K562 (cell line): ENCODE measurements around the gene SP6. TPM values are rescaled to one million over a fixed set of nuclear protein-coding genes. Genes with fewer than 3 reads are reported as not detected.

Experiments used
- ATAC-seq: fragments of 200-7000 bp; cut with Tn5 transposase; 3 replicates; pipeline ENCODE4 v1.9.1; 2020; ENCODE audit warnings: moderate library complexity
- BruUV-seq: library from RNA; stranded (reverse); fragments of 400-500 nt; replicated peaks from 2 replicates; lab custom pipeline; 2021; lab: Mats Ljungman, UMichigan
- CTCF ChIA-PET: fragments of 300-600 bp; formaldehyde crosslinking; extraction: SDS; loops from one replicate; lab custom pipeline; 2021; ENCODE audit warnings: low intra/inter-chr PET ratio; lab: Yijun Ruan, JAX
- POLR2A ChIA-PET: fragments of 300-600, 350-650 bp; sonication (Branson Sonifier 250); formaldehyde crosslinking; extraction: SDS; loops from one replicate; lab custom pipeline; 2021; ENCODE audit warnings: antibody characterized with exemption, inconsistent platforms; lab: Yijun Ruan, JAX
- DNase-seq, 4 experiments: peaks; one replicate each; pipeline versions ENCODE4 v3.0.0 to v3.0.0-alpha.2; 2011 to 2018; ENCODE audit warnings: low spot score in 3 of 4, mixed read lengths in 3 of 4; ENCODE audit errors: extremely low read depth in 1 of 4
- FAIRE-seq: peaks from 2 replicates; lab custom pipeline; 2011; peaks lifted over from hg19 to GRCh38; lab: Jason Lieb, UNC
- H2AFZ ChIP-seq: 2 replicates; pipeline ENCODE4 v1.6.0; 2011; ENCODE audit warnings: low read depth, low read length, control low read depth, inconsistent platforms
- H3K27ac ChIP-seq: fragments of 200-600 bp; 3 replicates; pipeline ENCODE4 v1.8.0; 2011; ENCODE audit warnings: low read depth, mild to moderate bottlenecking, control low read depth, inconsistent platforms, low read length, moderate library complexity, mixed read lengths; ENCODE audit errors: extremely low read depth
- H3K27me3 ChIP-seq, 2 experiments: fragments of 300-600 bp in 1 of 2; 2 replicates in 1 of 2; 3 replicates in 1 of 2; pipeline versions ENCODE4 v1.6.0 to v1.8.0; 2011; ENCODE audit warnings: inconsistent platforms in 2 of 2, low read length in 2 of 2, mild to moderate bottlenecking in 1 of 2, mixed read lengths in 1 of 2, moderate library complexity in 1 of 2; ENCODE audit not compliant: control insufficient read depth in 2 of 2, insufficient read depth in 2 of 2
- H3K36me3 ChIP-seq: fragments of 300-600 bp; 3 replicates; pipeline ENCODE4 v1.8.0; 2011; ENCODE audit warnings: mild to moderate bottlenecking, low read length, inconsistent platforms; ENCODE audit not compliant: control insufficient read depth, insufficient read depth
- H3K4me1 ChIP-seq, 2 experiments: fragments of 200-600 bp in 1 of 2; replicated peaks in 1 of 2; 2 replicates in 1 of 2; 3 replicates in 1 of 2; pipeline versions ENCODE4 v1.5.1 to v1.8.0; 2011; ENCODE audit warnings: inconsistent platforms in 2 of 2, low read length in 2 of 2, mild to moderate bottlenecking in 1 of 2, mixed read lengths in 1 of 2, moderate library complexity in 1 of 2; ENCODE audit not compliant: control insufficient read depth in 2 of 2, insufficient read depth in 2 of 2
- H3K4me2 ChIP-seq: 2 replicates; pipeline ENCODE4 v1.6.1; 2011; ENCODE audit warnings: low read length, control low read depth, inconsistent platforms, mixed read lengths; ENCODE audit not compliant: insufficient read depth
- H3K4me3 ChIP-seq: fragments of 200-600 bp; sonication (generic), shearing (Covaris generic); 2 replicates; pipeline ENCODE4 v1.5.1; 2016; ENCODE audit warnings: control low read depth, inconsistent platforms
- H3K79me2 ChIP-seq: fragments of 200-600 bp; 3 replicates; pipeline ENCODE4 v1.8.0; 2011; ENCODE audit warnings: low read length, inconsistent platforms; ENCODE audit not compliant: control insufficient read depth, insufficient read depth
- H3K9ac ChIP-seq, 2 experiments: 2 replicates each; pipeline versions ENCODE4 v1.6.0 to v1.6.1; 2011; ENCODE audit warnings: low read depth in 2 of 2, low read length in 2 of 2, control low read depth in 1 of 2, inconsistent platforms in 1 of 2, mild to moderate bottlenecking in 1 of 2, mixed read lengths in 1 of 2; ENCODE audit not compliant: insufficient read depth in 1 of 2
- H3K9me1 ChIP-seq: one replicate; pipeline ENCODE4 v1.6.0; 2011; ENCODE audit warnings: inconsistent platforms, mild to moderate bottlenecking, low read length, moderate library complexity; ENCODE audit not compliant: control insufficient read depth, insufficient read depth
- H3K9me3 ChIP-seq: replicated peaks from 2 replicates; pipeline ENCODE4 v1.5.1; 2011; ENCODE audit warnings: low read depth, low read length, inconsistent platforms; ENCODE audit not compliant: control insufficient read depth, insufficient read depth
- H4K20me1 ChIP-seq: replicated peaks from 2 replicates; pipeline ENCODE4 v1.6.1; 2011; ENCODE audit warnings: low read length, inconsistent platforms, mixed read lengths; ENCODE audit not compliant: control insufficient read depth, insufficient read depth
- BRCA1 ChIP-seq, 2 experiments: fragments of 450-650 bp in 1 of 2; sonication (generic) in 1 of 2; formaldehyde crosslinking in 1 of 2; IDR thresholded peaks; 2 replicates each; pipeline versions ENCODE4 v1.5.0 to v1.6.1; 2017 to 2020; ENCODE audit warnings: mild to moderate bottlenecking in 1 of 2, missing genetic modification reagents in 1 of 2
- BRD4 ChIP-seq: fragments of 200-600 bp; sonication (generic); IDR thresholded peaks from 2 replicates; pipeline ENCODE4 v1.6.1; 2017; ENCODE audit warnings: inconsistent platforms
- CCAR2 ChIP-seq: fragments of 200-400 bp; formaldehyde crosslinking; IDR thresholded peaks from 2 replicates; pipeline ENCODE4 v1.6.1; 2017; ENCODE audit warnings: mild to moderate bottlenecking, low read depth, low read length
- CREM ChIP-seq: IDR thresholded peaks from 2 replicates; pipeline ENCODE4 v1.6.1; 2014; ENCODE audit warnings: antibody characterized with exemption, low read depth
- GABPA ChIP-seq: fragments of 200-800 bp; sonication (Bioruptor generic); conservative IDR thresholded peaks from 2 replicates; pipeline ENCODE4 v1.6.1; 2016; ENCODE audit warnings: low read depth, missing genetic modification characterization, missing compliant biosample characterization
- GABPB2 ChIP-seq: fragments of 250-450 bp; sonication (Bioruptor Pico); conservative IDR thresholded peaks from 2 replicates; pipeline ENCODE4 v1.5.1; 2021; ENCODE audit warnings: mild to moderate bottlenecking
- MITF ChIP-seq: IDR thresholded peaks from 2 replicates; pipeline ENCODE4 v1.6.1; 2014; ENCODE audit warnings: antibody characterized with exemption
- MLX ChIP-seq, 2 experiments: fragments of 450-650 bp in 1 of 2; sonication (generic) in 1 of 2; formaldehyde crosslinking; conservative IDR thresholded peaks; 2 replicates each; pipeline versions ENCODE4 v1.4.0 to v1.8.1; 2020 to 2022; ENCODE audit warnings: mild to moderate bottlenecking in 1 of 2, missing genetic modification reagents in 1 of 2
- PML ChIP-seq: IDR thresholded peaks from 2 replicates; pipeline ENCODE4 v1.6.1; 2012; ENCODE audit warnings: low read length, inconsistent platforms
- THRA ChIP-seq: fragments of 450-650 bp; IDR thresholded peaks from 2 replicates; pipeline ENCODE4 v1.6.1; 2017; ENCODE audit warnings: mild to moderate bottlenecking, moderate library complexity
- USF1 ChIP-seq: sonication (generic); formaldehyde crosslinking; IDR thresholded peaks from 2 replicates; pipeline ENCODE4 v1.9.0; 2022; ENCODE audit warnings: mild to moderate bottlenecking, missing genetic modification reagents
- ZNF140 ChIP-seq: fragments of 250-450 bp; sonication (Bioruptor Pico); IDR thresholded peaks from 2 replicates; pipeline ENCODE4 v1.8.0; 2021; ENCODE audit warnings: moderate library complexity, mild to moderate bottlenecking, inconsistent platforms
- ZNF444 ChIP-seq: fragments of 250-450 bp; sonication (Bioruptor Pico); IDR thresholded peaks from 2 replicates; pipeline ENCODE4 v1.4.0; 2020; ENCODE audit warnings: mild to moderate bottlenecking, moderate library complexity
- WGBS: fragments of 100-300 bp; shearing (Covaris generic); methylation state at CpG from one replicate; pipeline ENCODE4 v1.1.6; 2016; ENCODE audit warnings: low coverage, mixed read lengths; ENCODE audit not compliant: insufficient coverage; ENCODE audit errors: missing lambda C conversion rate; 5-methylcytosine and 5-hydroxymethylcytosine counted together
- in situ Hi-C: fragments of 300-500 bp; cut with MboI; formaldehyde crosslinking; loops from 4 replicates; pipeline ENCODE4 v1.15.0; 2018; ENCODE audit warnings: inconsistent platforms, mixed read lengths
- intact Hi-C: fragments of 100-400 bp; cut with micrococcal nuclease; formaldehyde crosslinking; loops from 2 replicates; pipeline ENCODE4 v1.14.2; 2022
- polyA plus RNA-seq, 8 experiments: library from polyadenylated mRNA; depleted of rRNA in 4 of 8; stranded (reverse) in 5 of 8; unstranded in 3 of 8; fragments of >200 nt; fragmentation: Nextera tagmentation in 2 of 8; fragmentation: Illumina TruSeq in 1 of 8; extraction: Ambion mirVana in 2 of 8; extraction: Trizol in 1 of 8; gene quantifications; 2 replicates each; pipeline versions ENCODE4 v1.2.1 to v1.2.3, GENCODE V29; 2011 to 2014; ENCODE audit warnings: inconsistent platforms in 1 of 8, missing spikeins in 1 of 8
- total RNA-seq, 7 experiments: library from RNA; depleted of rRNA in 6 of 7; stranded (reverse); fragments of >200 nt in 6 of 7; fragmentation: Illumina TruSeq in 2 of 7; extraction: Trizol in 2 of 7; gene quantifications; 2 replicates each; pipeline versions ENCODE4 v1.2.1 to v1.2.3, GENCODE V29; 2011 to 2021; ENCODE audit warnings: low replicate concordance in 1 of 7

The SP6 gene
- total and polyA plus RNA-seq, 9 of the 15 experiments (the other 6 are each of a cell fraction or from before 2014, with no cell fraction given), result 0.11 to 7.9 (median 2.2) TPM

GRCh38 chr17:47857551-47858455, 6.8 kb upstream of the SP6 start:
- Histone ChIP-seq H3K4me2 (no peak overlapping the region), H3K79me2 (no peaks in the 10 kb centered on the region), H3K9me1 (no peaks in the 10 kb centered on the region), H4K20me1 (no peaks in the 10 kb centered on the region), H3K27me3 (peaks cover 0 to 2% of the 10 kb centered on the region in 2 experiments; a peak in 1 of 5 replicates), H3K27ac (no peak overlapping the region), H3K9me3 (no peaks in the 10 kb centered on the region), H2AFZ (no peak overlapping the region), H3K36me3 (no peaks in the 10 kb centered on the region), H3K4me1 (peaks cover 9 to 19% of the 10 kb centered on the region in 2 experiments; a peak in 4 of 5 replicates), H3K4me3 (no peak overlapping the region), H3K9ac (0 out of 4 replicates have a peak overlapping the region, but pooled peaks of 1 of the 2 experiments have one; percentile 38)
- CTCF ChIA-PET, result no interaction called here
- intact Hi-C loops (no loop called here), in situ Hi-C loops (no loop called here)
- TF ChIP-seq THRA (no peak), ZNF444 (CRISPR knock-in tag) (no peak), MLX (CRISPR knock-in tag; conservative IDR thresholded peaks at IDR 0.05) (no peak), CCAR2 (no peak), USF1 (CRISPR knock-in tag) (no peak), ZNF140 (no peak), BRD4 (no peak), CREM (no peak), MITF (no peak), GABPB2 (CRISPR knock-in tag) (no peak), BRCA1 (IDR thresholded peaks at IDR 0.05) (no peak), BRCA1 (CRISPR knock-in tag; IDR thresholded peaks at IDR 0.05) (no peak), GABPA (tag) (no peak), PML (no peak)
- WGBS, result 58% methylated on average over 15 of the region's 16 CpGs
- ATAC-seq (no peak), DNase-seq (no peak), FAIRE-seq (no peak)
- POLR2A ChIA-PET, result interaction anchor here (0.6 to 1.4 kb wide), 6 partner anchors 9 to 124 kb away, joined by 3 to 8 read pairs (median 4); no protein-coding TSS in a partner anchor
- BruUV-seq, result no TSS peak
